HepG2 (cell line): ENCODE measurements around the gene PGAP3. TPM values are rescaled to one million over a fixed set of nuclear protein-coding genes. Genes with fewer than 3 reads are reported as not detected.

Source experiments
- ADNP ChIP-seq: sonication (generic); formaldehyde crosslinking; IDR thresholded peaks from 2 replicates; pipeline ENCODE4 v1.4.0; 2020; ENCODE audit warnings: missing genetic modification reagents
- FOSL1 ChIP-seq: sonication (generic); formaldehyde crosslinking; IDR thresholded peaks from 2 replicates; pipeline ENCODE4 v1.9.0; 2021; ENCODE audit warnings: missing genetic modification reagents, borderline replicate concordance
- GTF3A ChIP-seq: sonication (generic); formaldehyde crosslinking; conservative IDR thresholded peaks from 2 replicates; pipeline ENCODE4 v1.4.0; 2020; ENCODE audit warnings: mild to moderate bottlenecking, missing genetic modification reagents
- NBN ChIP-seq: fragments of 450-650 bp; conservative IDR thresholded peaks from 2 replicates; pipeline ENCODE4 v1.6.1; 2017
- NCOA2 ChIP-seq: sonication (generic); formaldehyde crosslinking; IDR thresholded peaks from 2 replicates; pipeline ENCODE4 v1.8.0; 2022; ENCODE audit warnings: inconsistent platforms
- PAF1 ChIP-seq: IDR thresholded peaks from 2 replicates; pipeline ENCODE4 v1.6.1; 2016; ENCODE audit warnings: missing genetic modification reagents, missing compliant biosample characterization
- POLR2G ChIP-seq: fragments of 200-400 bp; formaldehyde crosslinking; IDR thresholded peaks from 2 replicates; pipeline ENCODE4 v1.6.1; 2018; ENCODE audit warnings: mild to moderate bottlenecking, low read depth, low read length, moderate library complexity
- RAD51 ChIP-seq: fragments of 450-650 bp; IDR thresholded peaks from 2 replicates; pipeline ENCODE4 v1.6.1; 2016; ENCODE audit warnings: borderline replicate concordance
- RARA ChIP-seq: IDR thresholded peaks from 2 replicates; pipeline ENCODE4 v1.6.1; 2016; ENCODE audit warnings: missing genetic modification reagents, missing compliant biosample characterization
- REPIN1 ChIP-seq: sonication (generic); formaldehyde crosslinking; IDR thresholded peaks from 2 replicates; pipeline ENCODE4 v1.8.0; 2022; ENCODE audit warnings: missing genetic modification reagents, low read depth, mild to moderate bottlenecking, borderline replicate concordance
- RERE ChIP-seq: IDR thresholded peaks from 2 replicates; pipeline ENCODE4 v1.6.1; 2016; ENCODE audit warnings: low read depth, missing genetic modification reagents, missing compliant biosample characterization
- SP5 ChIP-seq: IDR thresholded peaks from 2 replicates; pipeline ENCODE4 v1.6.1; 2016; ENCODE audit warnings: low read depth, borderline replicate concordance
- U2AF1 ChIP-seq: fragments of 200-400 bp; formaldehyde crosslinking; optimal IDR thresholded peaks from 2 replicates; pipeline ENCODE3; 2017; ENCODE audit warnings: mild to moderate bottlenecking, low read depth, low read length
- ZBTB20 ChIP-seq: sonication (generic); formaldehyde crosslinking; IDR thresholded peaks from 2 replicates; pipeline ENCODE4 v1.8.1; 2023; ENCODE audit warnings: missing genetic modification reagents, low read depth, mild to moderate bottlenecking, borderline replicate concordance
- ZNF180 ChIP-seq: sonication (generic); formaldehyde crosslinking; IDR thresholded peaks from 2 replicates; pipeline ENCODE4 v1.4.0; 2020; ENCODE audit warnings: low read depth, missing genetic modification reagents, borderline replicate concordance
- ZNF350 ChIP-seq: sonication (generic); formaldehyde crosslinking; IDR thresholded peaks from 2 replicates; pipeline ENCODE4 v1.4.0; 2020; ENCODE audit warnings: mild to moderate bottlenecking, low read depth, missing genetic modification reagents, borderline replicate concordance
- ZNF430 ChIP-seq: sonication (generic); formaldehyde crosslinking; IDR thresholded peaks from 2 replicates; pipeline ENCODE4 v1.9.0; 2021; ENCODE audit warnings: mild to moderate bottlenecking, missing genetic modification reagents
- ZZZ3 ChIP-seq: sonication (generic); formaldehyde crosslinking; IDR thresholded peaks from 2 replicates; pipeline ENCODE4 v1.4.0; 2020; ENCODE audit warnings: missing genetic modification reagents, mild to moderate bottlenecking, borderline replicate concordance
- polyA plus RNA-seq, 8 experiments: library from polyadenylated mRNA; depleted of rRNA in 3 of 8; stranded (reverse) in 7 of 8; unstranded in 1 of 8; fragments of >200 nt; fragmentation: Illumina TruSeq in 4 of 8; extraction: Trizol in 4 of 8; gene quantifications; 2 replicates each; pipeline versions ENCODE4 v1.2.1 to v1.2.3, GENCODE V29; 2011 to 2016; ENCODE audit warnings: low read depth in 4 of 8, missing spikeins in 1 of 8, mixed read lengths in 1 of 8; ENCODE audit not compliant: insufficient read depth in 1 of 8
- total RNA-seq, 5 experiments: library from RNA; depleted of rRNA; stranded (reverse); fragments of >200 nt; fragmentation: Illumina TruSeq; extraction: Trizol; gene quantifications; 2 replicates each; pipeline ENCODE4 v1.2.3, GENCODE V29; 2016; ENCODE audit warnings: low read depth in 1 of 5
- TF ChIP-seq, protein P1 (sequence below): sonication (generic); formaldehyde crosslinking; IDR thresholded peaks from 2 replicates; pipeline ENCODE4 v1.5.1; 2020; ENCODE audit warnings: missing genetic modification reagents, mild to moderate bottlenecking, borderline replicate concordance
- TF ChIP-seq, protein P2 (sequence below): sonication (generic); formaldehyde crosslinking; IDR thresholded peaks from 2 replicates; pipeline ENCODE4 v1.4.0; 2020; ENCODE audit warnings: mild to moderate bottlenecking, missing genetic modification reagents

PGAP3 gene
- total and polyA plus RNA-seq, 2 of the 13 experiments (the other 11 are each of a cell fraction or from before 2014, with no cell fraction given): 11.9 to 14.6 TPM

DNA sequence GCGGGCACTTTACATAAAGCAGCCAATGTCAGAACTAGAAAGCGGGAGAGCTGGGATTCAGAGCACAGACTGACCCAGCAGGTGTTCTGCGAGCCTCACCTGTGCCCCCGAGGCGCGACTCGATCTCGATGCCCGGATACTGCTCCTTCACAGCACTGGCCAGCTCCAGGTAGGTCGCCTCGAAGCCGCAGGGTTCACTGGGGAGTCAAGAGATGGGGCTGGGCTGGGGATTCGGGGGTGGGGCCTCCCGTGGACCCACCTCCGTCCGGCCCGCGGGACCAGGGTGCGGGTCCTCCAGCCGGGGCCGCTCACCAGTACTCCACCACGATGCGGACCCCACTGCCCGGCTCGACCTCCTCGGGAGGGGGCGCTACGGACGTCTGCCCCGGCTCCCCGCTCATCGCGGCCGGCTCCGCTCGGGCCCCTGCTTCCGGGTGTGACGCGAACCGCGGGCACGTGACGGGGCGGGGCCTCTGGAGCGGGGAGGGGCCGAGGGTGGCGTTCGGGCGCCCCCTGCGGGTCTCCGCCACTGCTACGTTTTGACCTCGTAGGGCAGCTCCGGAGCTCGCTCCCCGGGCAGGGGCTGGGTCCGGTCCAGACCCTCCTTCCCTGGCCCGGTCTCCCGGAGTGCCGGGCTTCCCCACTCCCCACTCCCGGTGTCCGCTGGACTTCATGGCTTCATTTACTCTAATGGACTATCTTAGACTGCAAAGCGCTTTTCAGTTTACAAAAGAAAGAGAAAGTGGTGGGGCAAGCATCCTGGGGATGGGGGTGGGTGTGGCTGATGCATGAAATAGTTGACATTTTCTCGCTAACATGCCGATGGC is 42.5 kb upstream of the PGAP3 start, which contains the start of gene MIEN1 (continued):
- TF ChIP-seq, protein P1, sequence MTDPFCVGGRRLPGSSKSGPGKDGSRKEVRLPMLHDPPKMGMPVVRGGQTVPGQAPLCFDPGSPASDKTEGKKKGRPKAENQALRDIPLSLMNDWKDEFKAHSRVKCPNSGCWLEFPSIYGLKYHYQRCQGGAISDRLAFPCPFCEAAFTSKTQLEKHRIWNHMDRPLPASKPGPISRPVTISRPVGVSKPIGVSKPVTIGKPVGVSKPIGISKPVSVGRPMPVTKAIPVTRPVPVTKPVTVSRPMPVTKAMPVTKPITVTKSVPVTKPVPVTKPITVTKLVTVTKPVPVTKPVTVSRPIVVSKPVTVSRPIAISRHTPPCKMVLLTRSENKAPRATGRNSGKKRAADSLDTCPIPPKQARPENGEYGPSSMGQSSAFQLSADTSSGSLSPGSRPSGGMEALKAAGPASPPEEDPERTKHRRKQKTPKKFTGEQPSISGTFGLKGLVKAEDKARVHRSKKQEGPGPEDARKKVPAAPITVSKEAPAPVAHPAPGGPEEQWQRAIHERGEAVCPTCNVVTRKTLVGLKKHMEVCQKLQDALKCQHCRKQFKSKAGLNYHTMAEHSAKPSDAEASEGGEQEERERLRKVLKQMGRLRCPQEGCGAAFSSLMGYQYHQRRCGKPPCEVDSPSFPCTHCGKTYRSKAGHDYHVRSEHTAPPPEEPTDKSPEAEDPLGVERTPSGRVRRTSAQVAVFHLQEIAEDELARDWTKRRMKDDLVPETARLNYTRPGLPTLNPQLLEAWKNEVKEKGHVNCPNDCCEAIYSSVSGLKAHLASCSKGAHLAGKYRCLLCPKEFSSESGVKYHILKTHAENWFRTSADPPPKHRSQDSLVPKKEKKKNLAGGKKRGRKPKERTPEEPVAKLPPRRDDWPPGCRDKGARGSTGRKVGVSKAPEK: no peak
- TF ChIP-seq PAF1 (no peak), ZZZ3 (CRISPR knock-in tag) (no peak; the same call in 1 of the 2 replicates), NCOA2 (CRISPR knock-in tag) (peak; percentile 54; the same call in 1 of the 2 replicates), SP5 (CRISPR knock-in tag) (peak; percentile 78; the same call in 1 of the 2 replicates), REPIN1 (CRISPR knock-in tag) (peak; percentile 90), ZNF350 (peak; percentile 80), GTF3A (CRISPR knock-in tag) (peak; percentile 75; the same call in 1 of the 2 replicates), RERE (CRISPR knock-in tag) (no peak), U2AF1 (no peak), ADNP (CRISPR knock-in tag) (0 out of 2 replicates have a peak, but pooled peaks have one; percentile 53), RARA (peak; percentile 76), ZNF430 (CRISPR knock-in tag) (0 out of 2 replicates have a peak, but pooled peaks have one; percentile 31), ZBTB20 (CRISPR knock-in tag) (no peak), RAD51 (peak; percentile 82), ZNF180 (CRISPR knock-in tag) (no peak), POLR2G (peak; percentile 77), FOSL1 (CRISPR knock-in tag) (no peak), NBN (no peak)
- TF ChIP-seq, protein P2, sequence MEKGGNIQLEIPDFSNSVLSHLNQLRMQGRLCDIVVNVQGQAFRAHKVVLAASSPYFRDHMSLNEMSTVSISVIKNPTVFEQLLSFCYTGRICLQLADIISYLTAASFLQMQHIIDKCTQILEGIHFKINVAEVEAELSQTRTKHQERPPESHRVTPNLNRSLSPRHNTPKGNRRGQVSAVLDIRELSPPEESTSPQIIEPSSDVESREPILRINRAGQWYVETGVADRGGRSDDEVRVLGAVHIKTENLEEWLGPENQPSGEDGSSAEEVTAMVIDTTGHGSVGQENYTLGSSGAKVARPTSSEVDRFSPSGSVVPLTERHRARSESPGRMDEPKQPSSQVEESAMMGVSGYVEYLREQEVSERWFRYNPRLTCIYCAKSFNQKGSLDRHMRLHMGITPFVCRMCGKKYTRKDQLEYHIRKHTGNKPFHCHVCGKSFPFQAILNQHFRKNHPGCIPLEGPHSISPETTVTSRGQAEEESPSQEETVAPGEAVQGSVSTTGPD (CRISPR knock-in tag): no peak
